ENCODE data around the gene PDE1C. TPM values are rescaled to one million over a fixed set of nuclear protein-coding genes. Genes with fewer than 3 reads are reported as not detected.

Gene PDE1C
- total RNA-seq, 1 donor from 2014 or later: 9.9 TPM

DNA sequence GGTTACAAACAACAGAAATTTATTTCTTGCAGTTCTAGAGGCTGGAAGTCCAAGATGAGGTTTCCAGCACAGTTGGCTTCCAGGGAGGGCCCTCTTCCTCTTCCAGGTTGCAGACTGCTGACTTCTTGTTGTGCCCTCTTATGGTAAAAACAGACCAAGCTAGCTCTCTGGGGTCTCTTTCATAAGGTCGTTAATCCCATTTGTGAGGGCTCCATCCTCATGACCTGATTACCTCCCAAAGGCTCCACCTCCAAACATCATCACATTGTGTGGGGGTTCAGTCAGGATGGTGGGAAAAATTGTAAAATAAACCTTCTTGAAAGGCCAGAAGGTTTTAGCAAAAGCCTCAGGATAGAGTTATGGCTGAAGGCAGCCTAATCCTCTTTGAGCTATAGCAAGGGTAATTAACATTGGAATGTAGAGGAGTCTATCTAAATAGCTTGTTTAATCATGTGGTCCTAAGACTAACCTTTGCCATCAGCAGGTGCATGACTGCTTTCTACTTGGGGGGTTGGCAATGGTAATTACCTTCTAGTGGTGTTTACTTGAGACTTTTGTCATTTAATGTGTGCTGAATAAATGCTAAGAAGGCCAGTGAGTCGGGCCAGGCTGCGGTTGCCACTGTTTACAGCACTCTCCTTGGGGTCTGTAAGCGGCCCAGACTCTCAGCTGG is 302.4 kb downstream of the PDE1C start:
- DNase-seq: no peak

DNA sequence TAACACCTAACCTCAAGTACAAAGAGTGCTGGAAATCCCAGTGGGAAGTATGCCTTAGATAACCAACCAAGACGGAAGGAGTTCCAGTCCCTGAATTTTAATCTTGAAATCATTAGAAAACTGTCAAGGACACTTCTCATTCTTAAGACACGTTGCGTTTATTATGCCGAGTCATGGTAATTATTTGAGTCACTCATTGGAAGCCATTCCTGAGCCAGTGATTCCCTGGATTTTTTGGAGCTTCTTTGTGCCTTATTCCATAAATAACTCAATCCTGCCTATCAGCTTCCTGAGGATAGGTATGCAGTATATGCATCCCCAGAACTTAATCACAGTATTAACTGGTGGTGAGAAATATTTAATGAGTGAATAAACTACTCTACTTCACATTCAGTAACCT is 305.7 kb downstream of the PDE1C start:
- no peak for DNase-seq

DNA sequence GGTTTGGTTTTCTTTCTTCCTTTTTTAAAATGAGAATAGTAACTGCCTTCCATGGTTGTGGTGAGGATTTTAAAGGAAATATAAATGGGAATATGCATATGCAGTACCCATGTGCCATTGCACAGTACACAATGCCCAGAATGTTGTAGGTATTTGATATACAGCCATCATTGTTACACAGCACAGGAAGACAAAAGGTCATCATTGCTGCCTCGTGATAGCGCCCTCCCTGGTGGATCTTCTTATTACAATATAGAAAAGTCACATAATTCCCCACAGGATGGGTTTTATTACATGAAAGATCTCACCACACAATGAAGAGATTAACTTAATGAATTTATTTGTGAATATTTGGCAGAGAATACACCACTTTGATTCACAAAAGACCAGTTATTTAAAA is 306.7 kb downstream of the PDE1C start:
- no peak for DNase-seq

GRCh38 chr7:31761646-31762045 is 308.6 kb downstream of the PDE1C start:
- DNase-seq: peak; percentile 18

- no peak for DNase-seq
Measured at GRCh38 chr7:31758755-31759154, 311.5 kb downstream of the PDE1C start.

GRCh38 chr7:31751726-31752125 is 318.5 kb downstream of the PDE1C start:
- no peak for DNase-seq

DNA sequence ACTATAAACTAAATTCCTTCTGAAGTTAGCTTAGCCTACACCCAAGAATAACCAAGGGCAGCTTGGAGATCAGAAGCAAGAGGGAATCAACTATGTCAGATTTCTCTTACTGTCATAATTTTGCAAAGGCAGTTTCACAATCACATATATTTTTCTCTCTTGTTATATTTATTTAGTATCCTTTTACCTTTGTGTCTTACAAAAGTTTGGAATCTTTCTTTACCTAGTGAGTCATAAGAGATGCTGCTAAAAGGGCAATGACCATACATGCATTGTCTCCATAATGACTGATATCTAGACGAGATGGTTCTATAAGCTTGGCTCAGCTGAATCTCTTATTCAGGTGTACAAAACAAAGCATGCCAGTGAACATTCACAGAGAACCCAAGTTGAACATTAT is 322.1 kb downstream of the PDE1C start:
- no peak for DNase-seq

GRCh38 chr7:31747553-31747952 is 322.7 kb downstream of the PDE1C start:
- no peak for DNase-seq

DNA sequence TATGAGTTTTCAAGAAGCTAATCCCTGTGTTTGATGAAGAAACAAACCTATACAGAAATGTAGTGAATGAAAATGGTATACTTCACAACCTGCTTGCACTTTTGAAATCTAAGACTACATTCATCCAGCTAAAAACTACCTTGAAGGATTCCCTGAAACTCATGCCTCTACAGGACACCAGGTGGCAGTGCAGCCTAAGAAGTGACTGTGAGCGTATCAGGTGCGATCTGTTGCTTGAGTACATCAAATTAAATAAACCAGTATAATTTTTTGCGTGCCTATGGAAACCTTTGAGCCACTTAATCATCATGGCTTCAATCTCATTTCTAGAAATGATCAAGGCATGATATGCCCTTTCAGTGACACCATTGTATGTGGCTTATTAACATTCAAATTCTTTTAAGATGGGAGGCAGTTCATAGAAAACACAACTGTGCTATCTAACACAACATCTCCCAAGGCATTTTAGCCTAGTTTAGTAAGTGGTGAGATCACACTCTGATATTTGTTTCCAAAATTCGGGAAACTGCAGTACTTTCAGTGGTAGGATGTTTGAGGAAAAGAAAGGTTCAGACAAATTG is 325.8 kb downstream of the PDE1C start:
- peak; percentile 87 for DNase-seq

- no peak for DNase-seq
Measured at GRCh38 chr7:31741852-31742251, 328.4 kb downstream of the PDE1C start.

DNA sequence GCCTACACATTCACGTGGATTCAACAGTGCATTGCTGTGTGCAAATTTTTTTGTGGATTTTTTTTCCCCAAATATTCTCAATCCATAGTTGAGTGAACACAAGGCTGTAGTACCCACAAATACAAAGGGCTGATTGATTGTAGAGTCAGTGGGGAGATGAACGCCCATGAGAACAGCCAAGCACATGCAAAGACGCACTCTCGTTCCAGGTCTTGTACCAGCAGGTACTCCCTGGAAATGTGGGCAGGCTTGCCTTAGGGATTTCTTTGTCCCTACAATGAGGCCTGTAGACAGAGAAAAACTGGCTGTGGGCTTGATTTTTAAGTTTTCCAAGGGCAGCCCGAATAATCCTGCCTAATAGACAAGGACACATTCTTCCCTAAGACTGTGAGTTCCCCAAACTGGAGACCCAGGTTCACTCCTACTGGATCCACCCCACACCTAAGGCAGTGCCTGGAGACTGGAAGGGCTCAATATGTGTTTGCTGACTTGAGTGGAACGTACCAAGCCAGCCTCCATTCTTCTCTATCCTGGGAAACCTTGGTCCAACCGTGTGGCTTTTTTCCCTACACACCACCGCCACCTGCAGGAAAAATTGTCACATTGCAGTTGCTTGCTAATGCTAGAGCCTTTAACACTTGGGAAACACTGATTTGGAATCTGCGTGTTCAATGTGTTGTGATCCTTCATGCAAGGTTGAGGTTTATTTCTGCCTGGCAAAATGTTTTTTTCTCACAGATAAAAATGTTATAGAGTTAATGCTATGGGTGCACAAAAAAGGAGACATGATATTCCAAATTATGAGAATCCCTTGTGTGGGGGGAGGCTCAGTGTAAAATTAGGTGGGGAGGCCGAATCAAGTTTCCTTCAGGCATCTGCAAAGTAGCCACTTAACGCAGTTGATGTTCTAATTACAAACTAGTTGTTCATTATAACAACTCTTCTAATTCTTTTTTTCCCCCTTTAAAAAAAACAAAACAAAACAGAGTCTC is 333.9 kb downstream of the PDE1C start:
- DNase-seq: peak; percentile 86

DNA sequence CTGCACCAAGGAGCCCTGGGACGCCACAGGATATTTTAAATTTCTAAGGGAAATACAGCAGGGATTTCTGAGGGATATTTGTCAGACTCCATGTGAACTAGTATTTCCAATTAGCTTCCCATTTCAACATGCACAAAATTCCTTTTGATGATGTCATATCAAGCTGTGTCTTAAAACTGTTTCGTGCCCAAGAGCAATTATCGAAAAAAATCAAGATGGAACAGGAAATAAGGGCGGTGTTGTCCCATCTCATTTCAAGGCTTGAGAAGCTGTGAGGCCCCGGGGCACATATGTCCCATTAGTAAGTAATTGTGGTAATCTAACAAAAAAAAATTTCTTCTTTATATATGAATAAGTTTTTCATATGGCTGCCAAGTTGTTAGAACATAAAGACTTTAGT is 335.8 kb downstream of the PDE1C start:
- peak; percentile 14 for DNase-seq

DNA sequence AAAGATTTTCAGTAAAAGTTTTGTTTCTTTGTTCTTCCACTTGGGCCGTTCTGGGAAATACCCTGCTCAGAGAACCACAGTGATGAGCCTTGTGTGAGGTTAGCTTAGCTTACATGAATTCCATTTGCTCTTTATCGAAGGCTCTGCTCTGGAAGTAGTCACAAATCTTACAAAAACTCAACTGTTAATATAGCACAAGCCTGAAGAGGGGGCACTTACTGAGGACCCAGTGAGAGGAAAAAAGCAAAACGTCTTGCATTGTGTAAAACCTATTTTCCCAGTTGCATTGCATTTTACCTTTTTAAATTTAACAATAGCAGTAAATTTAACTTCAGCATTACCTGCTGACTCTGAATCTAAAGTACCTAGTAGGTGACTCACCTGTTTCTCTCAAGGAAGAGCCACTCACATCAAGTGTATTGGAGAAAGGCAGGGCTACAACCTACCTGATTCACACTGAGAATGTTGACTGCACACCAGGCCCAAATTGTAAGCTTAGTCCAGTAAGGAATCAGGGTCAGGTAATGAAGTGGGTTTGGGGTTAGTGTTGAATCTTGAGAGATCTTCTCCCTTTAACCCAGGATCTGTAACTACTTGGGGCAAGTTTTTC is 340.9 kb downstream of the PDE1C start:
- DNase-seq: no peak

GRCh38 chr7:31724696-31725095 is 345.5 kb downstream of the PDE1C start:
- DNase-seq: no peak

DNA sequence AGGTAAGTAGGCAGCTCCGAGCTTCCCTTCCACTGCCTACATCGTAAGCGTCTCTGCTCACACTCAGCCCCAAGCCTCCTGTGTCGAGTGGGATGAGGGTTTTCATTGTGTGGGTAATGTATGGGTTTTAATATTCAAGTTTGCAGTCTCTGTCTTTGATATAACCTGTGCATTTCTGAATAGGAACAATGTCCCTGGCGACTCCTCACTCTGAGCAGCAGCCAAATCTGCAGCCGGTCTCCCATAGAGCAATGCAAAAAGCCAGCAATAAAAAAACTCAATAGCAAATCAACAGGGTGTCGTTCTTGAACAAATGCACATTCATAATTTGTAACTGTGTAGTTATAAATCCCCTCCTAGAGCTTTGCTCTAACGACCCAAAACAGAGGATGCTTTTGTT is 349.8 kb downstream of the PDE1C start:
- DNase-seq: no peak

DNA sequence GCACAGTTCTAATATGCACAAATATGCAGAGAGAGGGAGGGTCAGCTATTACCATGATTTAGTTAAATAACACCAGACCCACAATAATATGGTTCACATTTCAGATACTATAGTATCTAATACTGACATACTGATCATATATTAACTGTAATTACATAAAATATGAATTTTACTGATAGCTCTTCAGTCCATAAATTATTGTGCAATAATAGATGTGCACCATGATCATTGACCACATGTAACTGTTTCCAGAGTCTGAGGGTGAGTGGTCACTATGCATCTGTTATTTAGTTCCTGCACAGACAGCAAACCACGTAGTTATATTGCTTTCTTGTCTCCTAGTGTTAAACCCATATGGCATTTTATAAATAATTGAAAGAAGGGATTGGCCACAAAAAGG is 353.9 kb downstream of the PDE1C start:
- no peak for DNase-seq

DNA sequence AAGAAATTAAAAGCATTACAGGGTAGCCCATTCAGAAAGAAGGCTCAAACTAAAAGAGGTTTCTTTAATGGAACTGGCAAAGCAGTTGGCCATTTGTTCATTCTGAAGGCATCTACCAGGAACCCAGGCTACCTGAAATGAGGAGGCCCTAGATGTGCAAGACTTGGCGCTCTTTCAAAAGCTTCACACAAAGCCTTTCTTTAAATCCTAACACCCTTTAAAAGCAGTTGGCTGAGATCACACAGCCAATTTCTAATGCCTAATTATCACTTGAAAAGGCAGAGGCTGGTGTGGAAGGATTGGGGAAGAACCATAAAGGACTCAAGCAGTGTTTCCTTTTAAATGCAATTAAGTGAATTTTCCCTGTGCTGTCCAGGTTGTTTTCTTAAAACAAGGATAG is 360.0 kb downstream of the PDE1C start:
- DNase-seq: no peak

DNA sequence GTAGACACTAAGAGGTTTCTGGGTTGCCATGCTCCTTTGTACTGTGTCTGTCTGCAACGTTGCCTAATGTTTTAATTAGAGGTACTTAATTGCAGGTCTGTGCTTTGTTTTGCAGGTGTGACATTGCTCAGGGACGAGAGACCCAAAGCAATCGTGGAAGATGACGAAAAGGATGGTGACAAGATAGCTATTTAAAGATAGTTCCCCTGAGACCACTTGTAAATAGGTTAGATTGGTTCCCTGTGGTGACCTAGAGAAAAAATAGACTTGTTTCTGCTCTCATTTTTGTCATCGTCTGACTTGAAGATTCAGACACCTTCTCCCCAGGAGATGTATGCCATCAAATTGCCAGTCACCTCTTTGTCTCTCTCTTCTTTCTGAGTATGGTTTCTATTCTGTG is 363.1 kb downstream of the PDE1C start:
- DNase-seq: no peak

GRCh38 chr7:31705377-31705776 is 364.8 kb downstream of the PDE1C start:
- no peak for DNase-seq

GRCh38 chr7:31702354-31702753 is 367.9 kb downstream of the PDE1C start:
- no peak for DNase-seq

Measured in tongue (tissue), 2 donors.